Activated naive CD4-positive, alpha-beta T cell treated with anti-CD3 and anti-CD28 coated beads for 36 hours (primary cell): ENCODE measurements around the gene LMNA. TPM values are rescaled to one million over a fixed set of nuclear protein-coding genes. Genes with fewer than 3 reads are reported as not detected.
"Not testable (repeated sequence)": the region's sequence is repeated elsewhere in the genome, so short reads cannot be mapped to it uniquely, and the experiment has no call there.

Experiments used
- CTCF ChIA-PET: fragments of 350-600 bp; sonication (Branson Sonifier 250); formaldehyde crosslinking; loops from one replicate; lab custom pipeline; 2021; ENCODE audit warnings: antibody characterized with exemption; lab: Charles Lee
- DNase-seq: peaks from one replicate; pipeline ENCODE4 v3.0.0-alpha.2; 2020
- H3K27ac Mint-ChIP-seq: one replicate; pipeline ENCODE4 v1.8.0; 2021; ENCODE audit warnings: mild to moderate bottlenecking, mixed read lengths
- H3K27me3 Mint-ChIP-seq: one replicate; pipeline ENCODE4 v1.8.0; 2021; ENCODE audit warnings: low read depth, mixed read lengths
- H3K36me3 Mint-ChIP-seq: one replicate; pipeline ENCODE4 v1.8.0; 2021; ENCODE audit warnings: low read depth, mixed read lengths
- H3K4me1 Mint-ChIP-seq: one replicate; pipeline ENCODE4 v1.8.0; 2021; ENCODE audit warnings: low read depth, mixed read lengths
- H3K4me3 Mint-ChIP-seq: one replicate; pipeline ENCODE4 v1.8.0; 2021; ENCODE audit warnings: mild to moderate bottlenecking, moderate library complexity, mixed read lengths
- H3K9me3 Mint-ChIP-seq: one replicate; pipeline ENCODE4 v1.8.0; 2021; ENCODE audit warnings: mixed read lengths
- intact Hi-C: fragments of 100-400 bp; cut with micrococcal nuclease; formaldehyde crosslinking; loops from one replicate; pipeline ENCODE4 v1.15.1; 2023
- total RNA-seq, 2 experiments: library from RNA; stranded (reverse); gene quantifications; one replicate each; pipeline ENCODE4 v1.2.3, GENCODE V29; 2021

Gene LMNA
- total RNA-seq: 10 to 100 TPM; 62.1 to 62.6 TPM

GRCh38 chr1:156114101-156114918, at the start of gene LMNA:
Gene LMNA (plus strand): TSS chr1:156114711. CDS start chr1:156114919, 208 bp downstream.
- peaks cover 3% of the 10 kb centered on the region for H3K36me3 Mint-ChIP-seq
- intact Hi-C loops: loop anchor here (1.0 to 2.0 kb wide), 5 partner anchors 8 to 390 kb away; no protein-coding TSS in a partner anchor
- no peaks in the 10 kb centered on the region for H3K9me3 Mint-ChIP-seq
- H3K27me3 Mint-ChIP-seq: peaks cover 22% of the 10 kb centered on the region
- CTCF ChIA-PET: interaction anchor here (1.0 to 6.3 kb wide), 5 partner anchors 10 to 111 kb away, joined by 3 to 48 read pairs (median 10); no protein-coding TSS in a partner anchor
- peaks cover 32% of the 10 kb centered on the region for H3K4me1 Mint-ChIP-seq
- peak; percentile 91 for DNase-seq
- peak within 1 kb of the TSS; percentile 50 for H3K27ac Mint-ChIP-seq
- H3K4me3 Mint-ChIP-seq: peak within 1 kb of the TSS; percentile 86

DNA sequence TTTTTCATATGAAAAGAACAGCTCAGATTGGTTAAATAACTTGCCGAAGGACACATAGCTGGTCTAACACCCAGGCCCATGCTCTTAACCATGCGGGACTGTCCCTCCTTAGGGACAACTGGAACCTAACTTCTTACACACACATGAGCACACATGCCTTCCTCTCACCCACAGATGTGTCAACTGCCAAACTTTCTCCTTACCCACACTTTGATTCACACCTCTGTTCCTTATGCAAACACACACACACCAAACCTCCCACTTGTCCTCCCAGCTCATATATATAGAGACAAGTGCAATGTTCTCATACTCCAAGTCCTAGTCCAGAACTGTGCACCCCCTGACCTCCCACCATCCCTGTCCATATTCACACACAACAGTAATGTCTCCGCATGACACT, 49.3 kb upstream of the LMNA start:
- no peak for DNase-seq
- H3K9me3 Mint-ChIP-seq: no peaks in the 10 kb centered on the region

GRCh38 chr1:156065871-156066270, 48.6 kb upstream of the LMNA start:
- H3K4me3 Mint-ChIP-seq: no peak overlapping the region
- H3K27me3 Mint-ChIP-seq: no peaks in the 10 kb centered on the region
- intact Hi-C loops: loop anchor here (1.0 kb wide), 5 partner anchors 12 to 132 kb away; partner anchors contain the start of genes KHDC4 and LAMTOR2
- peaks cover 14% of the 10 kb centered on the region for H3K4me1 Mint-ChIP-seq
- H3K9me3 Mint-ChIP-seq: no peaks in the 10 kb centered on the region
- CTCF ChIA-PET: interaction anchor here (0.6 to 2.6 kb wide), 27 partner anchors 9 to 277 kb away, joined by 3 to 19 read pairs (median 4); partner anchors contain the start of gene KHDC4
- no peak overlapping the region for H3K27ac Mint-ChIP-seq
- no peak for DNase-seq
- H3K36me3 Mint-ChIP-seq: no peaks in the 10 kb centered on the region

More for the DNA sequence above, 49.3 kb upstream of the LMNA start:
- no peak overlapping the region for H3K4me3 Mint-ChIP-seq
- CTCF ChIA-PET: interaction anchor here (0.6 to 2.6 kb wide), 13 partner anchors 11 to 273 kb away, joined by 3 to 16 read pairs (median 3); partner anchors contain the start of gene SSR2
- no peaks in the 10 kb centered on the region for H3K27me3 Mint-ChIP-seq
- intact Hi-C loops: no loop called here
- H3K27ac Mint-ChIP-seq: no peak overlapping the region
- H3K36me3 Mint-ChIP-seq: no peaks in the 10 kb centered on the region
- peaks cover 14% of the 10 kb centered on the region for H3K4me1 Mint-ChIP-seq

DNA sequence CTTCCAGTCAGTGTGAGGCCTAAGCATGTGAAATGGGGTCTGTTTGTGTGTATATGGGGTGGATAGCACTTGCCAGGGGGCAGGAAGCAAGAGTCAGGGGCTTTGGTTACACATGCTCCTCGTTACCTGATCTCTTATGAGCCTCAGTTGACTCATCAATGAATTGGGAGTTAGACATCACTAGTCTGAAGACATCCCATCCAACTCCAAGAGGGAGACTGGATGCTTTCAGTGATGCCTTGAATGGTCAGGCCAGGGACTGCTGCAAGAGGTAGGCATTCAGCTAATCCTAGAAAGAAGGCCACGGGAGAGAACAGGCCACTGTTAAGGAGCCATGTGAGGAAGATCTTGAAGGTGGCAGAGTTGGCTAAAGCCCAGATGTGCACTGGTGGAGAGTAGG, 47.2 kb upstream of the LMNA start:
- Mint-ChIP-seq H3K4me1 (peaks cover 12% of the 10 kb centered on the region), H3K36me3 (no peaks in the 10 kb centered on the region)
- intact Hi-C loops: no loop called here

DNA sequence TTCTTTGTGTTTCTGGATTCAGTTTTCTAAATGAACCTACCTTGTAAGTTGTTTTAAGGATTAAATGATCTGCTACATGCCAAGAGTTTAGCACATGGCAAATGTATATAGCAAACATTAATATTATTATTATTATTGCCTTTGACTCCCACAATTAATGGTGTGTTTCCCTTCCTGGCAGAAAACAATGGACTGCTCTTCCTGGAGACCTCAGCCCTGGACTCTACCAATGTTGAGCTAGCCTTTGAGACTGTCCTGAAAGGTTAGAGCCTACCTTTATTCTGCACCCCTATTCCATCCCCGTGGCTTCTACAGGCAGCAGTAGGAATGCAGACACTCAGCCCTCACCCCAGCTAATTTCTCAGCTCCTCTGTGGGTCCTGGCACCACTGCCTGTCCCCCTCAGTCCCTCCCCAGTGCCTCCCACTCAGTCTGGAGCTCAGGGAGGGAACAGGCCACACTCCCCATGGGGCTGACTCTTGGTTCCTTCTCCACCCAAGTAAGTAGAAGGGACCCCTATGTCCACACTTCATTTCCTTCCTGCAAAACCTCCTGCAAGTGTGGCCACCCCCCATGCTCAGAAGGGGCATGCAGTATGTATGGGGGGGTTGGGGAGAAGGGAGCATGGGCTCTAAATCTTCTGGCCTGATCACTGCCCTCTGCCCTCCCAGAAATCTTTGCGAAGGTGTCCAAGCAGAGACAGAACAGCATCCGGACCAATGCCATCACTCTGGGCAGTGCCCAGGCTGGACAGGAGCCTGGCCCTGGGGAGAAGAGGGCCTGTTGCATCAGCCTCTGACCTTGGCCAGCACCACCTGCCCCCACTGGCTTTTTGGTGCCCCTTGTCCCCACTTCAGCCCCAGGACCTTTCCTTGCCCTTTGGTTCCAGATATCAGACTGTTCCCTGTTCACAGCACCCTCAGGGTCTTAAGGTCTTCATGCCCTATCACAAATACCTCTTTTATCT, 44.7 kb upstream of the LMNA start:
- no peak for DNase-seq
- CTCF ChIA-PET: interaction anchor here (0.6 to 1.1 kb wide), 2 partner anchors 16 to 80 kb away, joined by 3 read pairs; partner anchors contain the start of gene UBQLN4
- Mint-ChIP-seq H3K4me1 (peaks cover 11% of the 10 kb centered on the region), H3K4me3 (no peak overlapping the region), H3K36me3 (no peaks in the 10 kb centered on the region), H3K27me3 (no peaks in the 10 kb centered on the region), H3K9me3 (no peaks in the 10 kb centered on the region), H3K27ac (no peak overlapping the region)
- intact Hi-C loops: no loop called here

More for the DNA sequence above, 47.2 kb upstream of the LMNA start:
- Mint-ChIP-seq H3K9me3 (no peaks in the 10 kb centered on the region), H3K27ac (no peak overlapping the region), H3K4me3 (no peak overlapping the region), H3K27me3 (no peaks in the 10 kb centered on the region)
- no peak for DNase-seq
- CTCF ChIA-PET: interaction anchor here (0.5 to 2.6 kb wide), 14 partner anchors 12 to 165 kb away, joined by 3 to 19 read pairs (median 7); partner anchors contain the start of gene KHDC4

- H3K27me3 Mint-ChIP-seq: no peaks in the 10 kb centered on the region
- no peaks in the 10 kb centered on the region for H3K36me3 Mint-ChIP-seq
- no peak overlapping the region for H3K4me3 Mint-ChIP-seq
- H3K4me1 Mint-ChIP-seq: peaks cover 4% of the 10 kb centered on the region
- intact Hi-C loops: no loop called here
- no peak for DNase-seq
- H3K9me3 Mint-ChIP-seq: no peaks in the 10 kb centered on the region
- H3K27ac Mint-ChIP-seq: no peak overlapping the region
- CTCF ChIA-PET: no interaction called here
These were observed 44.0 kb upstream of the LMNA start for GRCh38 chr1:156070548-156070947.

GRCh38 chr1:156071332-156071816, 43.1 kb upstream of the LMNA start:
- DNase-seq, H3K27ac Mint-ChIP-seq, intact Hi-C loops, CTCF ChIA-PET, H3K36me3 Mint-ChIP-seq, H3K9me3 Mint-ChIP-seq, H3K4me1 Mint-ChIP-seq, H3K4me3 Mint-ChIP-seq, H3K27me3 Mint-ChIP-seq: not testable (repeated sequence)

- H3K36me3 Mint-ChIP-seq: no peaks in the 10 kb centered on the region
- CTCF ChIA-PET: interaction anchor here (1.3 kb wide), 1 partner anchor 58 kb away, joined by 6 read pairs; no protein-coding TSS in a partner anchor
- intact Hi-C loops: no loop called here
- H3K9me3 Mint-ChIP-seq: no peaks in the 10 kb centered on the region
- H3K4me3 Mint-ChIP-seq: no peak overlapping the region
- no peaks in the 10 kb centered on the region for H3K27me3 Mint-ChIP-seq
- no peak overlapping the region for H3K27ac Mint-ChIP-seq
- H3K4me1 Mint-ChIP-seq: no peaks in the 10 kb centered on the region
- DNase-seq: no peak
These were observed 42.3 kb upstream of the LMNA start for GRCh38 chr1:156072251-156072650.

DNA sequence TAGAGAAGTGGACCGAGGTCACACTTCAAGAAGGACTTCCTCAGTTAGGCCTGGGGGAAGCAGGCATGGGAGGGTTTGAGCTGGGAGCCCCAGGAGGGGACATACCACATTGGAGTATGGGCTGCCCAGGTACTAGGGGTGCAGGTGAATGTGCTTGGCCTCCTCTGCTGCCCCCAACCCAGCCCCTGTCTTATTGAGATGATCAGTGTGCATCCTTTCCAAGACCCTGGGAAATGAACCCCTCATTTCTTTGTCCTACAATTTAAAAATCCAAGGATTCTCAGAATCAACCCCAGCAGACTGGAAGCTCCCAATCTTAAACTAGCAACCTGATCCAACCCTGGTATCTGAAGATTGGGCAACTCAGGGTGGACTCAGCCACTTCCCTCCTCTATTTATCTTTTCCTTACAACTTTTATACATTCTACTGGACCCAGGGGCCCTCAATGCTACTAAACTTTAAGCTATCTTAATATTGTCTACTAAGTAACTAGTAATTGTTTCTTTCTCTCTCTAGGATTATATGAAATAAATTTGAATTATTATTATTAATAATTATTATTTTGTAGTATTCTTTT, 41.3 kb upstream of the LMNA start:
- Mint-ChIP-seq H3K9me3 (no peaks in the 10 kb centered on the region), H3K27me3 (no peaks in the 10 kb centered on the region), H3K36me3 (no peaks in the 10 kb centered on the region), H3K27ac (no peak overlapping the region), H3K4me3 (no peak overlapping the region), H3K4me1 (no peaks in the 10 kb centered on the region)
- intact Hi-C loops: no loop called here
- CTCF ChIA-PET: interaction anchor here (1.3 kb wide), 1 partner anchor 57 kb away, joined by 6 read pairs; no protein-coding TSS in a partner anchor
- no peak for DNase-seq

DNA sequence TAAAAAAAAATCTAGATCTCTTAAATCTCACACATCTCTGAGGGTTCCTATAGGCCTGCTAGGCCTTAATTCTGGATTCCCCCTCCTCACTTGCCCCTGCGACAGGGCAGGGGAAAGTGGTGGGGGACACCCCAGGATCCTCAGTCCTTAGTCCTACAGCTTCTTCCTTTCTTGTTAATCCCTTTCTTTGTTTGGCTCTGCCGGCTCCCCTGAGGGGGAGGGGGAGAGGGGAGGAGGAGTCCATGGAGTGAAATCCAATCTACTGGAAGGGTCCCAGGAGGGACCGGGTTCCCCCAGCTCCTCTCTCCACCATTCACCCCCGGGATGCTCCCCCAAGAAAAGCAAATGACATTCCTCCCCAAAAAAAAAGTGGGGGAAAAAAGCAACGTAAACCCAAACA, 40.8 kb upstream of the LMNA start:
- CTCF ChIA-PET: interaction anchor here (1.3 kb wide), 1 partner anchor 56 kb away, joined by 6 read pairs; no protein-coding TSS in a partner anchor
- Mint-ChIP-seq H3K36me3 (no peaks in the 10 kb centered on the region), H3K9me3 (no peaks in the 10 kb centered on the region), H3K27ac (no peak overlapping the region), H3K27me3 (no peaks in the 10 kb centered on the region), H3K4me3 (no peak overlapping the region), H3K4me1 (no peaks in the 10 kb centered on the region)
- DNase-seq: no peak
- intact Hi-C loops: no loop called here

DNA sequence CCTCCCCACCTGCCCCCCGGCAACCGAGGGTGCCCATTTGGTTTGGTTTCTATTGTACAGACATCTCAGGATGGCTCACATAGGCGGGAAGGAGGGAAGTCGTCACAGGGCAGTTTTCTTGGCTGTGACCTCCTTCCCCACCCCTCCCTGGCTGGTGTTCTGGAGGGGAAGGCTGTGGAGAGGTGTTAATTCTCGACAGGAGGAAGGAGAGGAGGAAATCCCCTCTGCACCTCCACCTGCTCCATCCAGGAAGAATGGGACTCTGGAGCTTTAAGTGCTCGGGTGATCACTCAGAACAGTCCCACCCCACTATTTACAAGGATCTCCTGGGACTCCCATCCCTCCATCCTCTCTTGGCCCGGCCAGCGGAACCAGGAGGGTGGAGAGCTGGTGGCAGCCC, 39.9 kb upstream of the LMNA start:
- no peak overlapping the region for H3K4me3 Mint-ChIP-seq
- H3K4me1 Mint-ChIP-seq: no peaks in the 10 kb centered on the region
- DNase-seq: no peak
- no peaks in the 10 kb centered on the region for H3K27me3 Mint-ChIP-seq
- CTCF ChIA-PET: interaction anchor here (0.5 to 1.0 kb wide), 5 partner anchors 8 to 120 kb away, joined by 3 to 5 read pairs (median 3); no protein-coding TSS in a partner anchor
- no peak overlapping the region for H3K27ac Mint-ChIP-seq
- no peaks in the 10 kb centered on the region for H3K9me3 Mint-ChIP-seq
- H3K36me3 Mint-ChIP-seq: no peaks in the 10 kb centered on the region
- intact Hi-C loops: no loop called here
